Measurements from ENCODE around the gene SENP8.

SENP8 gene

DNA sequence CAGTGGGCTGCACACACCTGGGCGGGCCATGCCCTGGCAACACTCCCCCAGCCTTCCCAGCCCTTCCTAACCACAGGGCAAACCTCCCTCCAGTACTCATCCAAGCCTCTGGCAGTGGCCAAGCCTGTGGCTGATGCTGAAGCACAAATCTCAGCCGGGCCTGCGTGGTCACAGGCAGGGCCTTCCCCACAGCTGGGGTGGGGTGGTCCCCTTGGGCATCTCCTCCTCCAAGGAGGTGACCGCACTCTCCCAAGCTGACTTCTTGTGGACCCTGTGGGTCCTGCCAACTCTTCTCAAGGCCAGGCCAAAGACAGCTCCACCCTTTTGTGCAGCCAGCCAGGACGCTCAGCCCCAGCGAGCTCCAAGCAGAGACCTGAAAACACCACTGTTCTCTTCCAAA is 58.0 kb downstream of the SENP8 start:
- no peak for DNase-seq

DNA sequence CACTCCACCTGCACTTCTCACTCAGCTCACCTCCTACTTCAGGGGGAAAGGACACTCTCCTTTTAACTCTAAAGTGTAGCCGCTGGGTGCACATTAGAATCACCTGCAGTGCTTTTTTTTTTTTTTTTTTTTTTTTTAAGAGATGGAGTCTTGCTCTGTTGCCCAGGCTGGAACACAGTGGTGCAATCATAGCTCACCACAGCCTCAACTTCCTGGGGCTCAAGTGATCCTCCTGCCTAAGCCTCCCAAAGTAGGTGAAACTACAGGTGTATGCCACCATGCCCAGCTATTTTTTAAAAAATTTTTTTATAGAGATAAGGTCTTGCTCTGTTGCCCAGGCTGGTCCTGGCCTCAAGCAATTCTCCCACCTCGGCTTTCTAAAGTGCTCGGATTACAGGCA is 58.5 kb downstream of the SENP8 start:
- no peak for DNase-seq

DNA sequence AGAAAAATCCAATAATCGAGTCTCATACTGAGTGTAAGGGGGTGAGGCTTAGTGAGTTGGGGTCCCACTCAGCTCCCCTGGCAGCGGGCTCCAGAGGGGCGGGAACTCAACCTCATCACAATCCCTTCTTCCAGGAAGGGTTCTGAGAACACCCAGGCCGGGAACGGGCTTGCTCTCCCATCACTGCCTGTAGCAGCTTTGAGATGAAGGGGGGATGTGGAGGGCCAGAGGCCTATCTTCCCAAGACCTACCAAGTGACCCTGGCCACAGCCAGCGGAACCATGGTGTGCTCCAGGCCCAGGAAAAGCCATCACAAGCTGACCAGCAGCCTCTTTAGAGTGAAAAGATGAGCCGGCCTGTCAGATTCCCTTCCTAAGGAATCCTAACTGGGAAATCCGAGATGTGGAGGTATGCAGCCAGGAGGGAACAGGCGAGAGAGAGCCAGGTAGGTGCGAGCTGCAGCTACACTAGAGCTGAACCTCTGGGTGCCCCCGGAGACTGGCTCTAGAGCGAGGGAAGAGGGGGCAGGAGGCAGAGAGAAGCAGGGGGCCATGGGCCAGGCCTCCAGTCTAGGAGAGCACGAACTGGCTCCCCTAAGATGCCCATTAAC is 60.9 kb downstream of the SENP8 start:
- DNase-seq: no peak

DNA sequence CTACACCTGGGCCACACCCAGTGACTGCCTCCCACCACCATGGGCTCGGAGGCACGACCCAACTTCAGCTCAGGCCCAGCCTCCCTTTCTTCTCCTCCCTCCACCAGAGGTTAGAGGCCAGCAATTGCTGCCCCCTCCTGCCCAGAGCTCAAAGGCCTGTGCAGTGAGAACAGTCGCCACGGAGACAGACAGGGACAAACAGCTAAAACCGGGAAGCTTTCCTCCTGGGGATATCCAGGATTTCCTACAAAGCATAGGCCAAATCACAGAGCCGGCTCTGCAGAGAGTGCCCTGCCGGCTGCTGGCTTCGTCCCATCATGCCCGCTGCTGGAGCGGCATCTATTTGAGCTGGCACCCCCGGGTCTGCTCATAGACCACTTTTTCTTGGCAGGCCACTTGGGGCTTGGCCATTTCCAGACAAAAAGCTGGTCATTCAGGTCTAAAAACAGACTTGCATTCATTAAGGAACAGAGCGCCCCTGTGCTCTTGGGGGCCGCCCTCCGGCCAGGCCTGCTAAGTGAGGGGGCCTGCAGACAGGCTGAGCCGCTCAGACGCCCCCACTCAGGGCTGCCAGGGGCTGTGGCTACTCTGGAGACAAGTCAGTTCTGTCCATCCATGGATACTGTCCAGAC is 61.9 kb downstream of the SENP8 start:
- DNase-seq: no peak

DNA sequence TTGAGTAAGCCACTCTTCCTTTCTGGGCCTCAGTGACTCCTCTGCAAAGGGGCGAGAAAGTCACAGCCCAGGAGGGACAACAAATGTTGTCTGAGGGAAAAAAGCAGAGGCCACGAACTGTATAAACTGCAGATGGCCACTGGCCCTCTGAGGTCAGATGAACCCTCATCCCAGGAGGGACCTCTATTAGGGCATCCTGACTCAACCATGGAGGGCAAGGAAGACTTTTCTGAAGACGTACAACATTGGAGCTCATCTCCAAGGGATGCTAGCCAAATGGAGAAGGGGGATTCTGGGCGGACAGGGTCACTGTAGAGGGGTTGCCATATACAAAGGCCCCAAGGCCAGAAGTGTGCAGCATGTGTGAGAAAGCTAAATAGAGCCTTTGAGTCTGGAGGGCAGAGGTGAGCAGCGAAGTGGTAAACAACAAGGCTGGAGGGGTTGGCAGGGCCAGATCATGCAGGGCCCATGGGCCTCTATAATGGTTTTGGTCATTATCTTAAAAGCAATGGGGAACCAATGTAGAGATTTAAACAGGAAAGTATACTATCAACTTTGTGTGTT is 62.6 kb downstream of the SENP8 start:
- no peak for DNase-seq

DNA sequence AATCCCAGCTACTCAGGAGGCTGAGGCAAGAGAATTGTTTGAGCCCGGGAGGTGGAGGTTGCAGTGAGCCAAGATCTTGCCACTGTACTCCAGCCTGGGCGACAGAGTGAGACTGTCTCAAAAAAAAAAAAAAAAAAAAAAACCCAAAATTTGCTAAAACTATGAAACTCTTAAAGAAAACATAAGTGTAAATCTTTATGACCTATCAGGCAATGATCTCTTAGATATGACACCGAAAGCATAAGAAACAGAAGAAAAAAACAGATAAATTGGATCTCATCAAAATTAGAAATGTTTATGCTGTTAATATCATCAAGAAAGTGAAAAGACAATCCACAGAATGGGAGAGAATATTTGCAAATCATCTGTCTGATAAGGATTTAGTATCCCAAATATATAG is 64.0 kb downstream of the SENP8 start:
- no peak for DNase-seq

DNA sequence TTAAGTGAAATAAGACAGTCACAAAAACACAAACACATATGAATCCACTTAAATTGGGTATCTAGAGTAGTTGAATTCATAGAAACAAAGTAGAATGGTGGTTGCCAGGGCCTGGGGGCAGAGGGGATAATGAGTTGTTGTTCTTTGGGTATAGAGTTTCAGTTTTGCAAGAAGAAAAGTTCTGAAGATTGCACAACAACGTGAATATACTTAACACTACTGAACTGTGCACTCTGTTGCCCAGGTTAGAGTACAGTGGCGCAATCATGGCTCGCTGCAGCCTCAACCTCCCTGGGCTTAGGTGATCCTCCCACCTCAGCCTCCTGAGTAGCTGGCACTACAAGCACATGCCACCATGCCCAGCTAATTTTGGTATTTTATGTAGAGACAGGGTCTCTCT is 64.5 kb downstream of the SENP8 start:
- no peak for DNase-seq

DNA sequence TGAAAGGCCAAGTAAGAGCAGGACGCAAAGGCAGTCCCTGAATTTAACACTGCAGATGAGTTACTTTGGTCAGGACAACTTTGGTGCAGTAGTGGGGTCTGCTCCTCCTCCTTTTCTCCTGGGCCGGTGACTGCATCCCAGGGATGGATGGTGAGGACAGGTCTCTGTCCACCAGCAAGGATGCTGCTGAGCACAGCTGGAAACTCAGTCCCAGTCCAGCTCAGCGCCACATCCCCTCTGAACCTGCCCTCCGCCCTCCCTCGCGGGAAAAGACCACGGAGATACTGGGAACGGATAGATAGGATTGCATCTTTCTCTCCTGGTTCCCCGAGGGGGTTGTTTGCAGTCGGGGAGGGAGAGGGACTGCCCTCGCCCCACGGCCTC is 65.6 kb downstream of the SENP8 start:
- DNase-seq: no peak

DNA sequence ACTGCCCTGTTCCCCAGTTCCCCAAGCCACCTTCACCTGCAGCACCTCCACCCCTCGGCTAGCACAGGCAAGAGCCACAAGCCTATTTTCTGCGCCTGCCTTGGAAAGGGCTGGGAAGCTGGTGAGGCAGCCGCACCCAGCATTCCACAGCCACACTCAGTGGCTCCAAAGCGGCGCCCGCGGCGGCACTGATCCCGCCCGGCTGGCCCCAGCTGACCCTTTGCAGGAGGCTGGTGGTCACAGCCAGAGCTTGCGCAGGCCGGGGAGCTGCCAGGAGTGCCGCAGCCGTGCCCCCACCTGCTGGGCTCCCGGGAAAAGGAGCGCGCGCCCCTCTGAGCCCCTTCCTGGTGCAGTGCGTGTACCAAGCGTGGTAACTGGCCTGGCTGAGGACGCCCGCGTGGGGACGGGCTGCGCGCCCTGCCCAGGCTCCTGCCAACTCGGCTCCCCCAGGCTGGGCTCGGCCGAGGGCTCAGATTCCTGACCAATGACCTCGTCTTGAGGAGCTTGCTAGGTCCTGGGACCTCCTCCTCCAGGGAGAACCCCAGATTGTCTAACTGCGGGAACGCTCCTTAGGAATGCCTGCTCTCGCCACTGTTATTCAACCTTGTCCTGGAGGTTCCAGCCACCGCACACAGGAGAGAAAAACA is 66.1 kb downstream of the SENP8 start:
- DNase-seq: no peak

DNA sequence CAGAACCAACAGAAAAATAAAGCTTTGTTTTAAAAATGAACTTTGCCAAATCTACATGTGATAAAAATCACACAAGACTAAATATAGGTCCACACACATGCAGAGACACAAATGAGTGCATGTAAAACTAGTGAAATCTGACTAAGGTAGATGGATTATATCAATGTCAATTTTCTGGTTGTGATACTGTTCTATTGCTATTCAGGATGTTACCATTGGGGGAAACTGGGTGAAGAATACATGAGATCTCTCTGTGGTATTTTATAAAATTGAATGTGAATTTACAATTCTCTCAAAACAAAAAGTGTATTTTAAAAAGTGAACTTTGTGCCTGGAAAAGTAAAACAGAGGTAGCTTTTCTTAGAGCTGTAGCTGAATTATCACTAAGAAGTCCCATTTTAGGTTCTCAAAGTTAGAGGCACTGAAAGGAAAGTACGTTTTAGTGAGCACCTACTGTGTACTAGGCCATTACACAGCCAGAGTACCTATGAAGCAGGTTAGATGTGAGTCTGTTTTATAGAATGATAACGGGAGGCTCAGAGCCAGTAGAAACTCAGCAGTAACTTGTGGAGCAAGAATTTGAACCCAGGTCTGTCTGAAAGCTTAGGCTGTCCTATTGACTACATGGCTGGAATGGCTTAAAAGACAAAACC is 71.2 kb downstream of the SENP8 start:
- no peak for DNase-seq

DNA sequence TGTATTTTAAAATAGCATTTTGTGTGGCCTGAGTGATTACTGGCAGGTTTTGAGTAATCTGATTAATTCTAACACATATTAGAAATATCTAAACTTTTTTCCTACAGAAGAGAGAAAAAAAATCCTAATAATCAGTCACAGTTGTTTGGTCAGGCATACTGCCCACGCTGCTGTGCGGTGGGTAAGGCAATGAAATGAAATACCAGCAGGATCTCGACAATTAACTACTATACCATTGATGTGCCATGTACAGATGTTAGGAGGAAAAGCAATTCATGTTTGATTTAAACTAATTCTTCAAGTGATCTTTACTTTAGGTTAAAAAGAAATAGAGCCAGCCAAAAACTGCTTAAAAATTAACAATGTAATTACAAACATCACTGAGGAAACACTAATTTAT is 74.2 kb downstream of the SENP8 start:
- no peak for DNase-seq
